ENCODE data around the gene PCDHGA12. TPM values are rescaled to one million over a fixed set of nuclear protein-coding genes. Genes with fewer than 3 reads are reported as not detected.

PCDHGA12 gene
- total RNA-seq, 4 donors from 2014 or later, result 2.9 to 22.0 (median 14.5) TPM

GRCh38 chr5:141475625-141476131 is 45.4 kb downstream of the PCDHGA12 start, which contains the start of gene PCDHGC3:
Gene PCDHGC3 (plus strand): TSS chr5:141475966. CDS start chr5:141476117, 151 bp downstream.
- H3K27ac ChIP-seq, result peak within 1 kb of the TSS; percentile 90 to 92
- H3K4me1 ChIP-seq, result peaks cover 15 to 21% of the 10 kb centered on the region in 2 donors
- peak; percentile 70 to 74 for TF ChIP-seq POLR2A (IDR thresholded peaks at IDR 0.05)
- peak; percentile 58 to 80 (median 66) for TF ChIP-seq CTCF (IDR thresholded peaks at IDR 0.05)
- intact Hi-C loops (cut with DNase I; ENCODE audit: low total_unique reads), result loop anchor here (10.0 kb wide), 1 partner anchor 49 kb away; no protein-coding TSS in a partner anchor
- no peaks in the 10 kb centered on the region for H3K9me3 ChIP-seq
- H3K27me3 ChIP-seq, result no peaks in the 10 kb centered on the region
- peak within 1 kb of the TSS; percentile 54 to 55 for H3K4me3 ChIP-seq
- H3K36me3 ChIP-seq, result no peaks in the 10 kb centered on the region
- DNase-seq, result peak; percentile 95

GRCh38 chr5:141476132-141476911 is 46.0 kb downstream of the PCDHGA12 start:
- peaks cover 15 to 24% of the 10 kb centered on the region in 2 donors for H3K4me1 ChIP-seq
- peak; percentile 70 to 74 for DNase-seq
- intact Hi-C loops (cut with DNase I; ENCODE audit: low total_unique reads), result loop anchor here (10.0 kb wide), 1 partner anchor 48 kb away; no protein-coding TSS in a partner anchor

GRCh38 chr5:141477044-141477575 is 46.8 kb downstream of the PCDHGA12 start:
- peaks cover 15 to 24% of the 10 kb centered on the region in 2 donors for H3K4me1 ChIP-seq
- H3K9me3 ChIP-seq, result no peaks in the 10 kb centered on the region
- H3K36me3 ChIP-seq, result no peaks in the 10 kb centered on the region
- peak overlapping the region; percentile 54 to 55 for H3K4me3 ChIP-seq
- H3K27me3 ChIP-seq, result no peaks in the 10 kb centered on the region
- DNase-seq, result no peak
- H3K27ac ChIP-seq, result peak overlapping the region; percentile 90 to 92
- no peak for TF ChIP-seq CTCF (IDR thresholded peaks at IDR 0.05)
- intact Hi-C loops (cut with DNase I; ENCODE audit: low total_unique reads), result loop anchor here (10.0 kb wide), 1 partner anchor 48 kb away; no protein-coding TSS in a partner anchor

More at GRCh38 chr5:141476132-141476911, 46.0 kb downstream of the PCDHGA12 start:
- TF ChIP-seq POLR2A (IDR thresholded peaks at IDR 0.05) (peak in 1 of 2 donors; percentile 8), CTCF (IDR thresholded peaks at IDR 0.05) (no peak)
- H3K9me3 ChIP-seq, result no peaks in the 10 kb centered on the region
- peak overlapping the region; percentile 90 to 92 for H3K27ac ChIP-seq
- H3K27me3 ChIP-seq, result no peaks in the 10 kb centered on the region
- H3K4me3 ChIP-seq, result peak overlapping the region; percentile 54 to 55
- no peaks in the 10 kb centered on the region for H3K36me3 ChIP-seq

GRCh38 chr5:141477815-141478214 is 47.5 kb downstream of the PCDHGA12 start:
- Histone ChIP-seq H3K4me3 (peak overlapping the region; percentile 54 to 55), H3K36me3 (no peaks in the 10 kb centered on the region), H3K27ac (peak overlapping the region; percentile 90 to 92), H3K9me3 (no peaks in the 10 kb centered on the region), H3K27me3 (no peaks in the 10 kb centered on the region), H3K4me1 (peaks cover 15 to 24% of the 10 kb centered on the region in 2 donors)
- TF ChIP-seq CTCF (IDR thresholded peaks at IDR 0.05) (no peak), POLR2A (IDR thresholded peaks at IDR 0.05) (no peak)
- intact Hi-C loops (cut with DNase I; ENCODE audit: low total_unique reads), result loop anchor here (10.0 kb wide), 1 partner anchor 47 kb away; no protein-coding TSS in a partner anchor
- DNase-seq, result no peak
